ENCODE data around the gene ARFGAP3.

- TF ChIP-seq CTCF (IDR thresholded peaks at IDR 0.05): no peak
- no peak for TF ChIP-seq POLR2A (IDR thresholded peaks at IDR 0.05)
Measured at GRCh38 chr22:42792909-42793847, 63.9 kb downstream of the ARFGAP3 start.

Data from heart left ventricle (tissue), 13 donors.